IMR-90 (cell line): ENCODE data around the gene PPP1R13B. TPM values are rescaled to one million over a fixed set of nuclear protein-coding genes. Genes with fewer than 3 reads are reported as not detected.

ENCODE experiments used
- ATAC-seq: fragments of 200-7000 bp; cut with Tn5 transposase; 2 replicates; pipeline ENCODE4 v1.9.1; 2020; ENCODE audit warnings: low read depth, mild to moderate bottlenecking, moderate library complexity
- BruUV-seq: library from RNA; stranded (reverse); fragments of 400-500 nt; replicated peaks from 2 replicates; lab custom pipeline; 2021; lab: Mats Ljungman, UMichigan
- CTCF ChIA-PET: fragments of 300-600 bp; formaldehyde crosslinking; extraction: SDS; loops from one replicate; lab custom pipeline; 2021; ENCODE audit warnings: antibody characterized with exemption; lab: Yijun Ruan, JAX
- POLR2A ChIA-PET: fragments of 300-600 bp; sonication (Branson Sonifier 250); formaldehyde crosslinking; loops from one replicate; lab custom pipeline; 2022; ENCODE audit warnings: antibody characterized with exemption; ENCODE audit not compliant: unreplicated experiment; lab: Charles Lee
- DNase-seq: peaks from one replicate; pipeline ENCODE4 v3.0.0; 2013
- H2AFZ ChIP-seq: replicated peaks from 2 replicates; pipeline ENCODE3; 2013; ENCODE audit warnings: low read length, mild to moderate bottlenecking; ENCODE audit not compliant: poor library complexity
- H2AK5ac ChIP-seq: 2 replicates; pipeline ENCODE4 v1.6.1; 2013; ENCODE audit warnings: low read depth, low read length, inconsistent platforms
- H2AK9ac ChIP-seq: replicated peaks from 2 replicates; pipeline ENCODE3; 2013; ENCODE audit warnings: mild to moderate bottlenecking, low read depth, low read length, moderate library complexity; ENCODE audit not compliant: poor library complexity
- H2BK120ac ChIP-seq: 2 replicates; pipeline ENCODE4 v1.6.1; 2013; ENCODE audit warnings: low read depth, low read length, inconsistent platforms
- H2BK15ac ChIP-seq: 3 replicates; pipeline ENCODE4 v1.6.1; 2013; ENCODE audit warnings: low read depth, low read length, inconsistent platforms
- H2BK20ac ChIP-seq: 2 replicates; pipeline ENCODE4 v1.6.1; 2013; ENCODE audit warnings: low read depth, mild to moderate bottlenecking, inconsistent platforms, low read length, moderate library complexity
- H2BK5ac ChIP-seq: 2 replicates; pipeline ENCODE4 v1.6.1; 2013; ENCODE audit warnings: mild to moderate bottlenecking, low read depth, low read length, inconsistent platforms; ENCODE audit not compliant: poor library complexity, severe bottlenecking
- H3K14ac ChIP-seq: replicated peaks from 2 replicates; pipeline ENCODE4 v1.6.1; 2013; ENCODE audit warnings: low read depth, low read length, inconsistent platforms
- H3K18ac ChIP-seq: 2 replicates; pipeline ENCODE4 v1.6.1; 2013; ENCODE audit warnings: low read depth, low read length, control low read depth
- H3K23ac ChIP-seq: 2 replicates; pipeline ENCODE4 v1.6.1; 2013; ENCODE audit warnings: low read depth, low read length, inconsistent platforms
- H3K27ac ChIP-seq: 2 replicates; pipeline ENCODE4 v1.5.1; 2013; ENCODE audit warnings: mild to moderate bottlenecking, control low read depth, low read length; ENCODE audit not compliant: insufficient read depth
- H3K27me3 ChIP-seq: 2 replicates; pipeline ENCODE4 v1.6.1; 2013; ENCODE audit warnings: low read length; ENCODE audit not compliant: control insufficient read depth, insufficient read depth
- H3K36me3 ChIP-seq: 2 replicates; pipeline ENCODE4 v1.6.1; 2013; ENCODE audit warnings: low read length, mixed read lengths; ENCODE audit not compliant: control insufficient read depth, insufficient read depth
- H3K4ac ChIP-seq: 2 replicates; pipeline ENCODE4 v1.6.1; 2013; ENCODE audit warnings: low read depth, low read length, inconsistent platforms
- H3K4me1 ChIP-seq: 2 replicates; pipeline ENCODE4 v1.6.1; 2013; ENCODE audit warnings: low read length, mixed read lengths; ENCODE audit not compliant: control insufficient read depth, insufficient read depth
- H3K4me2 ChIP-seq: 2 replicates; pipeline ENCODE4 v1.6.1; 2013; ENCODE audit warnings: low read depth, mild to moderate bottlenecking, control low read depth, low read length, moderate library complexity
- H3K4me3 ChIP-seq: 2 replicates; pipeline ENCODE4 v1.5.1; 2013; ENCODE audit warnings: low read depth, mild to moderate bottlenecking, control low read depth, low read length, moderate library complexity; ENCODE audit not compliant: insufficient read depth
- H3K56ac ChIP-seq: 2 replicates; pipeline ENCODE4 v1.6.1; 2013; ENCODE audit warnings: low read length, inconsistent platforms; ENCODE audit not compliant: insufficient read depth; ENCODE audit errors: extremely low read depth
- H3K79me1 ChIP-seq, 2 experiments: 2 replicates each; pipeline ENCODE4 v1.6.1; 2013; ENCODE audit warnings: low read length in 2 of 2, inconsistent platforms in 1 of 2, low read depth in 1 of 2
- H3K9ac ChIP-seq: 2 replicates; pipeline ENCODE4 v1.6.1; 2013; ENCODE audit warnings: low read depth, low read length, control low read depth
- H3K9me1 ChIP-seq: 2 replicates; pipeline ENCODE4 v1.6.1; 2013; ENCODE audit warnings: low read length, inconsistent platforms; ENCODE audit not compliant: insufficient read depth
- H3K9me3 ChIP-seq: 2 replicates; pipeline ENCODE4 v1.6.1; 2013; ENCODE audit warnings: low read length; ENCODE audit not compliant: control insufficient read depth, insufficient read depth
- H4K20me1 ChIP-seq: 2 replicates; pipeline ENCODE4 v1.6.1; 2013; ENCODE audit warnings: low read length, inconsistent platforms; ENCODE audit not compliant: insufficient read depth
- H4K5ac ChIP-seq: 2 replicates; pipeline ENCODE4 v1.6.1; 2013; ENCODE audit warnings: mild to moderate bottlenecking, low read depth, low read length, control low read depth
- H4K8ac ChIP-seq, 2 experiments: 2 replicates each; pipeline ENCODE4 v1.6.1; 2013; ENCODE audit warnings: low read depth in 2 of 2, low read length in 2 of 2, control low read depth in 1 of 2, inconsistent platforms in 1 of 2
- H4K91ac ChIP-seq: 2 replicates; pipeline ENCODE4 v1.6.1; 2013; ENCODE audit warnings: low read depth, low read length, inconsistent platforms; ENCODE audit not compliant: insufficient read depth
- CEBPB ChIP-seq: IDR thresholded peaks from 2 replicates; pipeline ENCODE4 v1.6.1; 2012; ENCODE audit warnings: low read depth, low read length, improper control_type of control experiment
- CHD1 ChIP-seq: IDR thresholded peaks from 2 replicates; pipeline ENCODE4 v1.6.1; 2012; ENCODE audit warnings: low read depth, low read length, improper control_type of control experiment
- CTCF ChIP-seq: conservative IDR thresholded peaks from 2 replicates; pipeline ENCODE4 v1.5.1; 2012; ENCODE audit warnings: mild to moderate bottlenecking, low read depth, low read length, improper control_type of control experiment
- ELK1 ChIP-seq: fragments of 150-350 bp; IDR thresholded peaks from 2 replicates; pipeline ENCODE4 v1.6.1; 2016; ENCODE audit warnings: low read depth, mild to moderate bottlenecking, low read length, moderate library complexity, borderline replicate concordance
- FOS ChIP-seq: fragments of 150-350 bp; IDR thresholded peaks from 2 replicates; pipeline ENCODE4 v1.6.1; 2016; ENCODE audit warnings: low read depth, low read length
- MAZ ChIP-seq: IDR thresholded peaks from 2 replicates; pipeline ENCODE4 v1.6.1; 2012; ENCODE audit warnings: low read depth, mild to moderate bottlenecking, low read length, improper control_type of control experiment, moderate library complexity, borderline replicate concordance
- NFE2L2 ChIP-seq: fragments of 150-350 bp; IDR thresholded peaks from 2 replicates; pipeline ENCODE4 v1.6.1; 2016; ENCODE audit warnings: low read depth, mild to moderate bottlenecking, low read length
- RFX5 ChIP-seq: IDR thresholded peaks from 2 replicates; pipeline ENCODE4 v1.8.0; 2012; ENCODE audit warnings: low read depth, mild to moderate bottlenecking, low read length, moderate library complexity
- USF2 ChIP-seq: fragments of 150-350 bp; IDR thresholded peaks from 2 replicates; pipeline ENCODE4 v1.6.1; 2017; ENCODE audit warnings: mild to moderate bottlenecking, antibody characterized with exemption, low read length, low read depth
- WGBS, 2 experiments: methylation state at CpG; one replicate each; pipeline versions ENCODE4 v1.1.5 to v1.1.7; 2013; ENCODE audit warnings: missing lambda C conversion rate in 2 of 2; ENCODE audit not compliant: insufficient read length in 1 of 2; ENCODE audit errors: extremely low coverage in 2 of 2; 5-methylcytosine and 5-hydroxymethylcytosine counted together
- dilution Hi-C: fragments of 300-500 bp; cut with HindIII; formaldehyde crosslinking; loops from one replicate; pipeline ENCODE4 v1.14.3; 2018; ENCODE audit warnings: low sequenced_read_pairs; ENCODE audit not compliant: unreplicated experiment
- in situ Hi-C: fragments of 300-500 bp; cut with MboI; formaldehyde crosslinking; loops from 3 replicates; pipeline ENCODE4 v1.14.3; 2019; ENCODE audit warnings: low sequenced_read_pairs, inconsistent platforms, mixed read lengths
- intact Hi-C: fragments of 100-400 bp; cut with micrococcal nuclease; formaldehyde crosslinking; loops from 2 replicates; pipeline ENCODE4 v1.10.0; 2022
- polyA plus RNA-seq, 3 experiments: library from polyadenylated mRNA; depleted of rRNA; stranded (reverse); fragments of >200 nt; gene quantifications; 2 replicates each; pipeline ENCODE4 v1.2.3, GENCODE V29; 2012; ENCODE audit warnings: low replicate concordance in 1 of 3
- total RNA-seq: library from RNA; depleted of rRNA; stranded (reverse); fragments of >200 nt; gene quantifications from 2 replicates; pipeline ENCODE4 v1.2.3, GENCODE V29; 2012

The PPP1R13B gene
- total and polyA plus RNA-seq, 2 of the 4 experiments (the other 2 are of a cell fraction): 1.6 to 2.8 TPM

GRCh38 chr14:103871596-103872480, 24.5 kb upstream of the PPP1R13B start:
- DNase-seq: no peak
- POLR2A ChIA-PET: no interaction called here
- H3K4me3 ChIP-seq: no peak overlapping the region

More at GRCh38 chr14:103871596-103872480, 24.5 kb upstream of the PPP1R13B start:
- no TSS peak for BruUV-seq
- intact Hi-C loops: no loop called here
- Histone ChIP-seq H4K20me1 (no peaks in the 10 kb centered on the region), H2BK120ac (no peak overlapping the region), H3K36me3 (no peaks in the 10 kb centered on the region), H3K27ac (no peak overlapping the region), H3K9me3 (no peaks in the 10 kb centered on the region), H3K9me1 (no peaks in the 10 kb centered on the region), H3K18ac (no peak overlapping the region), H3K4me2 (no peak overlapping the region; the same call in 1 of the 2 replicates), H3K4ac (no peak overlapping the region), H4K91ac (no peak overlapping the region), H2AK9ac (no peak overlapping the region), H2AFZ (peak overlapping the region; percentile 61), H2BK15ac (no peak overlapping the region), H4K5ac (no peak overlapping the region), H2AK5ac (no peak overlapping the region), H4K8ac (no peak overlapping the region), H3K4me1 (no peaks in the 10 kb centered on the region; the same call in 1 of the 2 replicates), H3K14ac (no peak overlapping the region), H3K56ac (no peak overlapping the region), H2BK5ac (no peak overlapping the region), H2BK20ac (no peak overlapping the region), H3K27me3 (no peaks in the 10 kb centered on the region; the same call in 1 of the 2 replicates), H3K9ac (no peak overlapping the region), H3K23ac (no peak overlapping the region), H3K79me1 (no peaks in the 10 kb centered on the region)
- in situ Hi-C loops: no loop called here
- TF ChIP-seq FOS (no peak), ELK1 (no peak), MAZ (no peak), USF2 (no peak), CTCF (no peak), CEBPB (no peak), RFX5 (no peak), NFE2L2 (no peak), CHD1 (no peak)
- dilution Hi-C loops: no loop called here
- CTCF ChIA-PET: no interaction called here
- WGBS, 2 experiments: 38% methylated on average over 29 of the region's 53 CpGs; no CpG with 5 or more reads in 1 of the 2 experiments
- ATAC-seq: peak; percentile 27; the same call in 1 of the 2 replicates
